Transverse colon (tissue), 4 donors: ENCODE data around the gene STEAP3. TPM values are rescaled to one million over a fixed set of nuclear protein-coding genes. Genes with fewer than 3 reads are reported as not detected.

ENCODE experiments used
- DNase-seq: peaks from one replicate; pipeline ENCODE4 v3.0.0-alpha.2; 2019
- H3K27ac ChIP-seq, 4 donors: fragments of 200-600 bp; sonication (generic); 2 replicates each; pipeline ENCODE4 v1.5.1; 2016 to 2018; ENCODE audit warnings: inconsistent platforms in 4 of 4
- H3K27me3 ChIP-seq: fragments of 200-600 bp; sonication (generic); 2 replicates; pipeline ENCODE4 v1.5.1; 2017; ENCODE audit warnings: inconsistent platforms
- H3K36me3 ChIP-seq, 4 donors: fragments of 200-600 bp; sonication (generic); 2 replicates each; pipeline ENCODE4 v1.5.1; 2017 to 2019; ENCODE audit warnings: inconsistent platforms in 4 of 4
- H3K4me1 ChIP-seq, 4 donors: fragments of 200-600 bp; sonication (generic); 2 replicates each; pipeline ENCODE4 v1.5.1; 2017 to 2020; ENCODE audit warnings: inconsistent platforms in 4 of 4
- H3K4me3 ChIP-seq, 4 donors: fragments of 200-600 bp; sonication (generic); 1 replicate in 1 of 4; 2 replicates in 3 of 4; pipeline versions ENCODE4 v1.5.1 to v1.6.1; 2017 to 2019; ENCODE audit warnings: inconsistent platforms in 4 of 4
- H3K9me3 ChIP-seq, 2 donors: fragments of 200-600 bp; sonication (generic); 2 replicates each; pipeline ENCODE4 v1.5.1; 2017 to 2019; ENCODE audit warnings: inconsistent platforms in 2 of 2
- EP300 ChIP-seq: sonication (generic); formaldehyde crosslinking; IDR thresholded peaks from one replicate; pipeline ENCODE4 v1.6.1; 2017; ENCODE audit warnings: antibody characterized with exemption, low read depth
- POLR2A ChIP-seq: fragments of 450-650 bp; IDR thresholded peaks from one replicate; pipeline ENCODE4 v1.6.1; 2016; ENCODE audit warnings: antibody characterized with exemption, mild to moderate bottlenecking, moderate library complexity
- POLR2AphosphoS5 ChIP-seq, 3 donors: sonication (generic); formaldehyde crosslinking; IDR thresholded peaks; one replicate each; pipeline ENCODE4 v1.6.1; 2016; ENCODE audit warnings: antibody characterized with exemption in 3 of 3
- WGBS, 2 donors: methylation state at CpG; one replicate each; pipeline ENCODE4 v1.1.5; 2018; ENCODE audit warnings: low coverage in 1 of 2; 5-methylcytosine and 5-hydroxymethylcytosine counted together
- in situ Hi-C, 4 donors: fragments of 200-750 bp; cut with MboI; loops; one replicate each; pipeline versions ENCODE4 v1.15.0 to v1.15.1; 2017; ENCODE audit warnings: low sequenced_read_pairs in 3 of 4, low pct_ligation_motif_present in 1 of 4, low pct_unique_long_range_greater_than_20kb in 1 of 4
- intact Hi-C: fragments of 100-400 bp; cut with DNase I; formaldehyde crosslinking; loops from one replicate; pipeline ENCODE4 v1.15.1; 2023; ENCODE audit warnings: low total_unique reads
- total RNA-seq, 4 donors: library from RNA; depleted of rRNA; stranded (reverse); fragments of >200 nt; gene quantifications; one replicate each; pipeline ENCODE4 v1.1.0, GENCODE V29; 2016
- TF ChIP-seq, protein P1 (sequence below), 5 experiments: fragments of 200-600 bp in 3 of 5; fragments of 450-650 bp in 2 of 5; sonication (generic) in 3 of 5; IDR thresholded peaks; 1 replicate in 2 of 5; 2 replicates in 3 of 5; pipeline ENCODE4 v1.5.1; 2016 to 2017; ENCODE audit warnings: antibody characterized with exemption in 5 of 5, inconsistent platforms in 3 of 5, mild to moderate bottlenecking in 2 of 5, moderate library complexity in 1 of 5

Gene STEAP3
- total RNA-seq, 4 donors from 2014 or later, result 23.3 to 54.3 (median 37.6) TPM

DNA sequence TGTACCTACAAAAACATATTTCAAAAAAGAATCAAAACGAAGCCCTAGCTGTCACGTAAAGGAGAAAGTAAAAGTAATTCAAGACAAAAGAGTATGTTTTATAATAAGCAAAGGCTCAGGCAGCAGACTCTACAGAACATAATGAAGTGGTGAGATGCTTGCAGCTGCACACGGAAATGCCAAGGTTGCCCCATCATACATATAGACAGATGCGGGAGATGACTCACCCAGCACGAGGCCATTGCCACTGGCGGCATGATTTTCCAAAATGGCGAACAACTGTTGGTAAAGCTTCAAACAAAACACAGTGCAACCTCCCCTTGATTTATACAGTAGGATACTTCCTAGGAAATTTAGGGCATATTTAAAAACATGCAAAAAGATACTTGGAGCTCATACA lies 39.1 kb upstream of the STEAP3 start:
- H3K4me3 ChIP-seq, result no peak overlapping the region
- H3K4me1 ChIP-seq, result no peaks in the 10 kb centered on the region
- intact Hi-C loops (no loop called here), in situ Hi-C loops (loop anchor here in 2 of 4 donors (25.0 kb wide), 1 partner anchor 297 kb away; no protein-coding TSS in a partner anchor)
- DNase-seq, result no peak
- H3K27ac ChIP-seq, result no peak overlapping the region
- no peaks in the 10 kb centered on the region for H3K36me3 ChIP-seq
- no peaks in the 10 kb centered on the region for H3K9me3 ChIP-seq
- TF ChIP-seq POLR2AphosphoS5 (IDR thresholded peaks at IDR 0.05) (no peak), POLR2A (no peak), EP300 (no peak)
- TF ChIP-seq, protein P1, sequence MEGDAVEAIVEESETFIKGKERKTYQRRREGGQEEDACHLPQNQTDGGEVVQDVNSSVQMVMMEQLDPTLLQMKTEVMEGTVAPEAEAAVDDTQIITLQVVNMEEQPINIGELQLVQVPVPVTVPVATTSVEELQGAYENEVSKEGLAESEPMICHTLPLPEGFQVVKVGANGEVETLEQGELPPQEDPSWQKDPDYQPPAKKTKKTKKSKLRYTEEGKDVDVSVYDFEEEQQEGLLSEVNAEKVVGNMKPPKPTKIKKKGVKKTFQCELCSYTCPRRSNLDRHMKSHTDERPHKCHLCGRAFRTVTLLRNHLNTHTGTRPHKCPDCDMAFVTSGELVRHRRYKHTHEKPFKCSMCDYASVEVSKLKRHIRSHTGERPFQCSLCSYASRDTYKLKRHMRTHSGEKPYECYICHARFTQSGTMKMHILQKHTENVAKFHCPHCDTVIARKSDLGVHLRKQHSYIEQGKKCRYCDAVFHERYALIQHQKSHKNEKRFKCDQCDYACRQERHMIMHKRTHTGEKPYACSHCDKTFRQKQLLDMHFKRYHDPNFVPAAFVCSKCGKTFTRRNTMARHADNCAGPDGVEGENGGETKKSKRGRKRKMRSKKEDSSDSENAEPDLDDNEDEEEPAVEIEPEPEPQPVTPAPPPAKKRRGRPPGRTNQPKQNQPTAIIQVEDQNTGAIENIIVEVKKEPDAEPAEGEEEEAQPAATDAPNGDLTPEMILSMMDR (IDR thresholded peaks at IDR 0.05), result no peak
- H3K27me3 ChIP-seq, result no peaks in the 10 kb centered on the region
- WGBS, 2 donors, result 80 to 84% methylated on average over 6 to 7 of the region's 7 CpGs

DNA sequence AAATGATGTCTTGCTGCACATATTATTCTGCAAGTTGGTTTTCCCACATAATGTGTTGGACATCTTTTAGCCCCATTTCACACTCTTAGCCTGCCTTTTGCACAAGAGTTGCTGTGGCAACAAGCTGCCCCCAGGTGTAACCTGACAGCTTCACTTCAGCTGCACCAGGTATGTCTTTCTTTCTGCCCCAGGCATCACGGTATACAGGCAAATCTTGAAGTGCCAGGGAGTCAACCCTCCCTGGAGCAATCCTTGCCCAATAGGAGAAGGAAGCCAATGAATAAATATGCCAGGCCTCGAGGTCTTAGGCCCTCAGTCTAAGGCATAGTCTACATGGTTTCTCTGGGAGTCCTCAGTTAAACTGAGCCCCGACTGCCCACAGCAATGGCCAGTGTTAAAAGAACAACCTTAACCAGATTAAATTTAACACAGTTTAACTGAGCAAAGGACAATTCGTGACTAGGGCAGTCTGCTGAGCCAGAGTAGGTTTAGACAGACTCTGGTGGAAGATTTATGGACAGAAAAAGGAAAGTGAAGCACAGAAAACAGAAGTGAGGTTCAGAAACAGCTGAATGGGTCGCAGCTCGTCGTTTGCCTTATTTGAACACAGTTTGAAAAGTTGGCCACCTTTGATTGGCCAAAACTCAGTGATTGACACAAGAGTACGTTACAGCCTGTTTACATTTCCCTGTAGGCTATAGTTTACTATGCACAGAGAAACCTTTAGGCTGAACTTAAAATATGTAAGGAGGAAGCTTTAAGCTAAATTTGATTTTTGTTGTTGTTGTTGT lies 33.1 kb upstream of the STEAP3 start:
- no peak for TF ChIP-seq POLR2A
- no peak for TF ChIP-seq EP300
- TF ChIP-seq, protein P1 (IDR thresholded peaks at IDR 0.05), result no peak
- TF ChIP-seq POLR2AphosphoS5 (IDR thresholded peaks at IDR 0.05), result no peak
- H3K9me3 ChIP-seq, result no peaks in the 10 kb centered on the region
- no peaks in the 10 kb centered on the region for H3K4me1 ChIP-seq
- no peak overlapping the region for H3K4me3 ChIP-seq
- H3K27me3 ChIP-seq, result no peaks in the 10 kb centered on the region
- H3K36me3 ChIP-seq, result no peaks in the 10 kb centered on the region
- WGBS, 2 donors, result 52 to 56% methylated on average over 4 to 8 of the region's 8 CpGs
- no peak overlapping the region for H3K27ac ChIP-seq
- in situ Hi-C loops, result loop anchor here in 2 of 4 donors (25.0 kb wide), 1 partner anchor 303 kb away; no protein-coding TSS in a partner anchor
- intact Hi-C loops, result no loop called here
- no peak for DNase-seq

DNA sequence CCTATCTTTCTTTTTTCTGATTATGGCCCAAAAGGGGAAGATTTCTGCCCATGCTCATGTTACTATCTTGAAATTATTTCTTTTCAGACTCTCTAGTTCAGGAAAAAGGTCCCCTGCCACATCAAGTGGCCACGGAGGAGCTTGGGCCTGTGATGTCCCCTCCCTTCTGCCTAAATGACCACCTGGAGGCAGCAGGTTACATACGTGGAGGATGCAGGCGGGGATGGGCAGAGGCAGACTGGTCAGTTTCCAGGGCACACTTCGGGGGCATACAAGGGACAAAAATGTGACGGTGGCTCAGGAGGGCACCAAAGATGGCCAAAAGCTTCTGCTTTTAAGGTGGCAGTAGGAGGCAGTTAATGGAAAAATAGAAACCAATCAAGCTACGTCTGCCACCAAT lies 30.7 kb upstream of the STEAP3 start:
- intact Hi-C loops (no loop called here), in situ Hi-C loops (loop anchor here in 2 of 4 donors (25.0 kb wide), 1 partner anchor 306 kb away; no protein-coding TSS in a partner anchor)
- no peak for DNase-seq
- H3K4me1 ChIP-seq, result no peaks in the 10 kb centered on the region
- H3K9me3 ChIP-seq, result no peaks in the 10 kb centered on the region
- H3K4me3 ChIP-seq, result no peak overlapping the region
- WGBS, 2 donors, result 68 to 73% methylated on average over 6 of the region's 6 CpGs
- no peak overlapping the region for H3K27ac ChIP-seq
- H3K27me3 ChIP-seq, result peaks cover 19% of the 10 kb centered on the region
- TF ChIP-seq POLR2AphosphoS5 (IDR thresholded peaks at IDR 0.05), result no peak
- TF ChIP-seq POLR2A, result no peak
- TF ChIP-seq EP300, result no peak
- TF ChIP-seq, protein P1 (IDR thresholded peaks at IDR 0.05), result no peak
- no peaks in the 10 kb centered on the region for H3K36me3 ChIP-seq

DNA sequence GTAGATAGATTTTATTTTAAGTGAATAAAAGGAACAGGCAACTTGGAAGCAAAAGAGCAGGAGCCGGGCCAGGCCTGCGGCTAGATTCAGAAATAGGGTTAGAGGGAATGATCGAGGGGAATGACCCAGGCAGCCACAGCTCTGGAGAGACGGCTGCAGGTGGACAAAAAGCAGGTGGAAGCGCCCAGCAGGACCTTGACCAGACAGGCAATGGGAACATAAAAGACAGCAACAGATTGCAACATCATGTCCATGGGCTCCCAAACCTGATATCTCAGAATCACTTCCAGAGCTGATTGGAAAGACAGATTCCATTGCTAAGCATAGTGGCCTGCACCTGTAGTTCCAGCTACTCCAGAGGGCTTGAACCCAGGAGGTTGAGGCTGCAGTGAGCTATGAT lies 28.6 kb upstream of the STEAP3 start:
- in situ Hi-C loops, result loop anchor here in 2 of 4 donors (25.0 kb wide), 1 partner anchor 308 kb away; no protein-coding TSS in a partner anchor

More for the DNA sequence above, 28.6 kb upstream of the STEAP3 start:
- Histone ChIP-seq H3K4me3 (no peak overlapping the region), H3K36me3 (no peaks in the 10 kb centered on the region), H3K27me3 (peaks cover 20% of the 10 kb centered on the region), H3K9me3 (no peaks in the 10 kb centered on the region), H3K27ac (no peak overlapping the region), H3K4me1 (no peaks in the 10 kb centered on the region)
- WGBS, 2 donors, result 84 to 85% methylated on average over 4 to 5 of the region's 5 CpGs
- DNase-seq, result no peak
- no peak for TF ChIP-seq POLR2A
- no peak for TF ChIP-seq POLR2AphosphoS5 (IDR thresholded peaks at IDR 0.05)
- no peak for TF ChIP-seq EP300
- TF ChIP-seq, protein P1 (IDR thresholded peaks at IDR 0.05), result no peak
- intact Hi-C loops, result no loop called here
